DND-41 (cell line): ENCODE measurements around the gene TLK1.

Experiments
- ATAC-seq: fragments of 200-7000 bp; cut with Tn5 transposase; 3 replicates; pipeline ENCODE4 v1.9.1; 2021; ENCODE audit warnings: low read depth; ENCODE audit not compliant: insufficient read depth
- DNase-seq: peaks from one replicate; pipeline ENCODE4 v3.0.0-alpha.2; 2020
- H2AFZ ChIP-seq: 2 replicates; pipeline ENCODE4 v1.6.0; 2012; ENCODE audit warnings: low read depth, low read length
- H3K27ac ChIP-seq: 2 replicates; pipeline ENCODE4 v1.5.1; 2012; ENCODE audit warnings: low read length, inconsistent platforms
- H3K27me3 ChIP-seq: fragments of 200-600 bp; sonication (generic); 2 replicates; pipeline ENCODE4 v1.6.0; 2012; ENCODE audit warnings: low read length, mild to moderate bottlenecking, inconsistent platforms; ENCODE audit not compliant: insufficient read depth, poor library complexity
- H3K36me3 ChIP-seq: 2 replicates; pipeline ENCODE4 v1.5.1; 2012; ENCODE audit warnings: low read length, inconsistent platforms; ENCODE audit not compliant: insufficient read depth
- H3K4me1 ChIP-seq: 2 replicates; pipeline ENCODE4 v1.5.1; 2012; ENCODE audit warnings: mild to moderate bottlenecking, low read length; ENCODE audit not compliant: insufficient read depth
- H3K4me2 ChIP-seq: 2 replicates; pipeline ENCODE4 v1.6.0; 2012; ENCODE audit warnings: mild to moderate bottlenecking, moderate library complexity, low read length, inconsistent platforms; ENCODE audit not compliant: insufficient read depth
- H3K4me3 ChIP-seq, 2 experiments: fragments of 200-600 bp in 1 of 2; shearing (Covaris generic) in 1 of 2; 2 replicates each; pipeline ENCODE4 v1.5.1; 2012 to 2016; ENCODE audit warnings: inconsistent platforms in 2 of 2, low read length in 2 of 2, mild to moderate bottlenecking in 2 of 2, low read depth in 1 of 2, moderate library complexity in 1 of 2
- H3K79me2 ChIP-seq: 2 replicates; pipeline ENCODE4 v1.6.0; 2012; ENCODE audit warnings: low read length, inconsistent platforms; ENCODE audit not compliant: insufficient read depth
- H3K9ac ChIP-seq: 2 replicates; pipeline ENCODE4 v1.6.0; 2012; ENCODE audit warnings: low read depth, mild to moderate bottlenecking, inconsistent platforms, low read length, moderate library complexity
- H3K9me3 ChIP-seq: 2 replicates; pipeline ENCODE4 v1.5.1; 2012; ENCODE audit warnings: low read length, moderate library complexity, mild to moderate bottlenecking, inconsistent platforms; ENCODE audit not compliant: insufficient read depth, severe bottlenecking
- H4K20me1 ChIP-seq: 2 replicates; pipeline ENCODE4 v1.6.0; 2012; ENCODE audit warnings: low read length; ENCODE audit not compliant: insufficient read depth
- CTCF ChIP-seq: IDR thresholded peaks from 2 replicates; pipeline ENCODE4 v1.5.1; 2012; ENCODE audit warnings: borderline replicate concordance, low read length, moderate library complexity, mild to moderate bottlenecking; ENCODE audit not compliant: poor library complexity, severe bottlenecking; ENCODE audit errors: extremely low read depth
- EZH2 ChIP-seq: IDR thresholded peaks from 3 replicates; pipeline ENCODE4 v1.6.1; 2012; ENCODE audit warnings: borderline replicate concordance, low read depth, mild to moderate bottlenecking, moderate library complexity, low read length, inconsistent platforms; ENCODE audit not compliant: severe bottlenecking

Gene TLK1

GRCh38 chr2:171057575-171057974, 103.1 kb downstream of the TLK1 start:
- Histone ChIP-seq H3K79me2 (peaks cover 14% of the 10 kb centered on the region), H3K9ac (no peak overlapping the region)
- no peak for DNase-seq

GRCh38 chr2:171056307-171056706, 104.4 kb downstream of the TLK1 start:
- DNase-seq (no peak), ATAC-seq (no peak)
- TF ChIP-seq CTCF (no peak), EZH2 (no peak)
- Histone ChIP-seq H3K36me3 (peaks cover 92% of the 10 kb centered on the region), H4K20me1 (no peaks in the 10 kb centered on the region), H3K9ac (no peak overlapping the region), H3K27me3 (no peaks in the 10 kb centered on the region), H3K9me3 (no peaks in the 10 kb centered on the region), H3K79me2 (peaks cover 5% of the 10 kb centered on the region; the same call in 1 of the 2 replicates), H3K4me2 (no peak overlapping the region), H2AFZ (no peak overlapping the region), H3K4me1 (no peaks in the 10 kb centered on the region), H3K27ac (no peak overlapping the region), H3K4me3 (no peak overlapping the region)

More at GRCh38 chr2:171057575-171057974, 103.1 kb downstream of the TLK1 start:
- peaks cover 86% of the 10 kb centered on the region for H3K36me3 ChIP-seq
- no peaks in the 10 kb centered on the region for H3K27me3 ChIP-seq
- no peaks in the 10 kb centered on the region for H3K9me3 ChIP-seq
- H3K4me3 ChIP-seq, result no peak overlapping the region
- TF ChIP-seq CTCF (no peak), EZH2 (no peak)
- H3K27ac ChIP-seq, result no peak overlapping the region
- no peaks in the 10 kb centered on the region for H3K4me1 ChIP-seq
- H3K4me2 ChIP-seq, result no peak overlapping the region
- no peak overlapping the region for H2AFZ ChIP-seq
- no peak for ATAC-seq
- H4K20me1 ChIP-seq, result no peaks in the 10 kb centered on the region

GRCh38 chr2:171049691-171050090, 111.0 kb downstream of the TLK1 start:
- Histone ChIP-seq H3K36me3 (peaks cover 83% of the 10 kb centered on the region), H3K27me3 (no peaks in the 10 kb centered on the region), H3K9me3 (no peaks in the 10 kb centered on the region)

More at GRCh38 chr2:171049691-171050090, 111.0 kb downstream of the TLK1 start:
- Histone ChIP-seq H3K4me3 (no peak overlapping the region), H2AFZ (no peak overlapping the region), H4K20me1 (no peaks in the 10 kb centered on the region), H3K4me1 (no peaks in the 10 kb centered on the region), H3K9ac (no peak overlapping the region), H3K4me2 (no peak overlapping the region), H3K27ac (no peak overlapping the region), H3K79me2 (no peaks in the 10 kb centered on the region)
- no peak for DNase-seq
- no peak for ATAC-seq
- TF ChIP-seq EZH2, result no peak
- TF ChIP-seq CTCF, result no peak
